NCI-H1694 (cell line): Measurements from ENCODE around the gene FSTL5.

Source experiments
- DNase-seq: peaks from one replicate; lab custom pipeline; 2025; lab: John Stamatoyannopoulos, UW

The FSTL5 gene

DNA sequence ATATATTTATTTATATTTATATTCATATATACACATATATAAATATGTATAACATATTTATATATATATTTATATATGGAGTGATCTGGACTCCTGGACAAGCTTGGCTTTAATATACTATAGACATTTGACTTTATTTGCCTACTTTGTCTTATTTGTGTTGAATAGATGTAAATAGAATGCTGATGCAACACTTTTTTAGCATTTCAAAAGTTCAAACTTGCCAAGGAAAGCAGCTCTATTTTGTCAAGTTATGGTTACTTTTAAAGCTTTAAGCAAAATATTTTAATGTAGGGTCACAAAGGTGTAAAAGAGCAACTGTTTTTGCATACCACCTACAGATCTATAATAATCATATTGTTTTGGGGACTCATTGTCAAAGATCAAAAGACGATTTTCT is 61.1 kb downstream of the FSTL5 start:
- DNase-seq: no peak

DNA sequence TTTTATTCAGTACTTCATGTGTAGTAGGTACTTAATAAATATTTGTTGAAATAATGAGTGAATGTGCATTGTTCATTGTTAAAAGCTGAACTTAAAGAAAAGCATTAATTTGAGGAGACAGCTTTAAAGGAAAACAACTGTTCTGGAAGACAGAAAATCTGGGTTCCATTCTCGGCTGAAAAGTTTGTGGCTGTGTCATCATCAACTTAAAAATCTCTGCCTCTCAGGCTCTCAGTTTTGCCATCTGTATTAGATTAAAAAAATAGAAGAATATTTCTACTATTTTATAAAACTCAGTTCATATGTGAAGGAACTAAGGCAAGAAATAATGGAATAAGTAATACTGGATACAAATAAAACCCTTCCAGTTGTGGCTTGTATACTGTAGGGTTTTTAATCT is 62.5 kb downstream of the FSTL5 start:
- no peak for DNase-seq

DNA sequence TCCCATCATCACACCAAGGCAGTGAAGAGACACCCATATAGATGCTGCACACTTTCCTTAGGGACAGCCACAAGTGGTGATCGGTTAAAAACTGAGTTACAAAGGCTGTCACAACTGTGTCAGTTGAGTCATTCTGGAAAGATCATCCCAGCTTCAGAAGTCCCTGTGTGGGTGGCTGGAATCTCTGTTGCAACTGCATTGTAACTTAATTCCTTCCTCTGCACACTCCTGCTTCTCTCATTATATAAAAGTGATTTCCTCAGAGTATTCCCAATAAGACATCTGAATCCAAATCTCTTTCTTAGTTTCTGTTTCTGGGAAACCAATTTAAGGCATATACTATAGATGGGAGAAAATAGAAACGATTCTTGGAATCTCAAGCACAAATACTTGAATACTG is 88.1 kb downstream of the FSTL5 start:
- no peak for DNase-seq

DNA sequence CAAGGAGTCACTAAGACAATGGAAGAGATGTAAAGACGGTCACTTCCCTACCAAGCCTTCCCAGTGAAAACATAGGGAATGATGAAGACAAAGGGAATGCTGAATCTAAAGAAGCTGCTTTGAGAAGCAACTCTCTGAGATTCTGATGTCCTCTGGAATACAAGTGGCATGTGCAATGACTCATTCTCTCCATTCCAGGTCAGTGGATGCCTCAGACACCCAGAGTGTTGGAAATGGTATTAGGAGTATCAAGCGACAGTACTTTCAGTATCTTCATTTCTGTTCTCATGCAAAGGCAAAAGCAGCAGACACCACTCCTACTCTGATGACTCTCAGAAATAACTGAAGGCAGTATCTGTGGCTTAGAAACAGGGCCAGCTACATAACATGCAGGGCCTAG is 102.6 kb downstream of the FSTL5 start:
- DNase-seq: no peak

DNA sequence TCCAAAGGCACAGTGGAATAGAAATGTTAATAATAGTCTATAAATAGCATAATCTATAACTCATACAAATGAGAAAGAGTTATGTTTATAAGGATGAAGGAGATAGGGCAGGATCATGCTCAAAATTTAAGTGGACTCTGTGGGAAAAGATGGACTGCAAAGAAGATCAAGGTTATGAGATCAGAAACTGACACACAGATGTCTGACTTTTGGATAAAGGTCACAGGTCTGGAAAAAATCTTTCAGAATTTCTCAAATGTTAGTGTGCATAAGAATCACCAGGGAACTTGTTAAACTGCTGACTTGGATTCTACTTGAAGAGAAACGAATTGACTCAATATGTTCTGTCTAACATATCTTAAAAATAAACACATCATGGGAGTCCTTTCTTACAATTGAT is 104.1 kb downstream of the FSTL5 start:
- DNase-seq: no peak

DNA sequence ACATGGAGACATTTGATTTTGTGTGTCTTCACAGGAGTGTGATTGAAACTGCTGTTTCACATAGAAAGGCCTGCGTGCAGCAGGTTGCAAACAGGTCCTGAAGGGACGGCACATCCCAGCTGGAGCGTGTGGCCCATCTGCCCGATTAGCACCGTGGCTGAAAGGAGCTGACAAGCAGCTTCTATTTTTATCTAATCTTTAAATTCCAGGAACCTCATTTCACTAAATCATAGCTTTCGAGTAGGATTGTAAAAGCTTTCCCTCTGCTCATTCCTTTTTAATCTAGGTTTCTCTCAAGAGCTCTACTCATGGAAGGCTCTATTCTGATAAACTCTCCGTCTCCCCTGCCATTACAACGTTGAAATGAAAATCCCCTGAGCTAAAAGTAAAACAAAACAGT is 106.8 kb downstream of the FSTL5 start:
- DNase-seq: no peak

DNA sequence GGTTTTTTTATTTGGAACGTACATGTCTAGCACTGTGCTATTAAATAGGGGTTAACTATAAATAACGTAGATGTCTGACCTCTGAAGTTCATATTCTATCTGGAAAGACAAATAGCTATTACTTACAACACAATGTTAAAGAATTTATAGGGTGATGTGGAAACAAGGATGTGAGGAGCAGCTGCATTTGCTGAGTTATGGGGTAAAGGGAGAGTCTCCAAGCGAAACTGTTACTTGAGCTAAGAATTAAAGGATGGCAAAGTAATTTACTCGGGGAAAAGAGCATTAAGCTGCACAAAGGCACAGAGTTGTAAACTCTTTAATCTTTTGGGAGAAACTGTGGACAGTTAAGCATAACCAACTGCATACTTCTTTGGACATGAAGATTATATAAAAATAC is 117.7 kb downstream of the FSTL5 start:
- DNase-seq: no peak

DNA sequence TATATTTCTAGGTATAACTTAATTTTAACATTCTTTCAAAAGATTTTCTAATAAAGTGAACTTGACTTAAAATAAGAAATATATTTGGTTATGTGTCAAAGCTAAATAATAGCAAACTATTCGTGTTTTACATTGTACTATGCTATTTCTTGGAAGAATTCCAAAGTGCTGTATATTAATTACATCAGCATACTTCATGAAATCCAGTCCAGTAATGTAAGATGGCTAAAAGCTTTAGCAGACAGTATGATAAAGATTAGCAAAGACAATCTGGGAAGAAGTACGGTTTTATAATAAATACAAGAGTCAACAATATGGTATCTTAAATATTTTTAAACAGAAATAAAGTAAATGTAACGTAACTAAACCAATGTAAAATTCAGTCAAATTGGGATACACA is 125.7 kb downstream of the FSTL5 start:
- DNase-seq: no peak

DNA sequence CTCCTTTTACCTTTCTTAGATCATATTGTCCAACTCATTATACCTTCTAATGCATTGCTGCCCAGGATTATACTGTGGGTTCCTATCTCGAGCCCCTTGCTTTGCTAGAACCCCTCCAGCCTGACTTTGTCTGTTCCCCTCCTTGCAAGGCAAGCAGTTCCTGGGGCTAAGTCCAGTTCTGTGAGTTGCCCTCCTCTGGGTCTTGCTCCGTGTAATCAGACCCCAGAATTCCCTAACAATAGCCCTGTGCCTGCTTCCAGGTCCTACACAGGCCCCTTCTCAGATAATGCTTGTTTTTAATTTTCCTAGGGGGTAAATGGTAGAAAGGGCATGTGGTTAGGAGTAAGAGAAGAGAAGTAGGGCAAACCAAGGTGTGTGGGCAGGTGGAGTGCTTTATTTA is 145.9 kb downstream of the FSTL5 start:
- DNase-seq: no peak

DNA sequence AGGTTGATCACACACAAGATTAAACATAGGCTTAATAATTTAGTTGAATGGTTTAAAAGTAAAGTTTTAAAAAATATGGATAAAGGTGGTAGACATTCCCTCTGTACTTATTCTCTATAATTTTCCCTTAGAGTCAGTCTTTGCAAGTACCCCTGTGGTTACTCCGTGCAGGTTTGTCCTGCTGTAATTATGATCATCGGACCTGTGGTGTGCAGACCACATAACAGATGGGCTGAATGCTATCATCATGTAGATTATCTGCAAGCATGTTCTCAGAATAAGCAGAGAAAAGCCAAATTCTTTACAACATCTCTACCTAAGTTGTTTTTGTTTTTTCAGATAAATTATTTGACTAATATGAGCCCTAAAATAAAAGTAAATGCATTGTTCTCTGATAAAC is 146.8 kb downstream of the FSTL5 start:
- no peak for DNase-seq

DNA sequence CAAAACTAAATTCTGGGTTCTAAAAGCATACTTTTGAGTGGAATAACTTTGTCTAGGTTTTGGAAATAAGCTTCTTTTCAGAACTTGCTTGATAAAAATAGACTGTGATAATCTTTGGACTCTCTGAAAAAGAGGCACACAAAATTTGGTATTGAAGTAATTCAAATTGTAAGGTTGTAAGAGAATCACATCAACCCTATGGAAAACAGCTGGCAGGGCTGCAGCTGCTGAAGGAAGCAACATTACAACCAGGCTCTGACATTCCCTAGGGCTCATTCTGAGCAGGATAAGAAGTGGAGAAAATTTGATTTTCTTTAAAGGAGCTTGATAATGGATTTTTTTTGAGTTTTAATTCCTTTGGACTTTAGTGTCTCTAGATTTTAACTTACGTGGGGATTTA is 147.6 kb downstream of the FSTL5 start:
- DNase-seq: no peak

DNA sequence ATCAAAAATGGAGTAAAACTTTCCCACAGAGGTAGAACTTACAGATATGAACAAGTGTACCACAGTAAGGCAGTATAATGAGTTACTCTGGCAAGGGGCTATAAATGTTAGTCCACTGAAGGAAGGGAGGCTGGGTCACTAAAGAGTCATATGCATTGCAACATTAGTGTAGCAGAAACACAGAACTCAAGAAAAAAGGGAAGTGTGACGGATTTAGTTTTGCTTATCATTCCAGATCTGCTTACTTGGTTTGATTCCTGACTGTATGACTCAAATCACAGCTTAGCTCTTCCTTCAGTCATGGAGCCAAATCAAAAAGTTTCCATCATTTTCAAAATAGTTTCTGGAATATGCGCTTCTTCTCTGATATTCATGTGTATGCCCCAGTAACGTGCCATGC is 148.7 kb downstream of the FSTL5 start:
- no peak for DNase-seq

DNA sequence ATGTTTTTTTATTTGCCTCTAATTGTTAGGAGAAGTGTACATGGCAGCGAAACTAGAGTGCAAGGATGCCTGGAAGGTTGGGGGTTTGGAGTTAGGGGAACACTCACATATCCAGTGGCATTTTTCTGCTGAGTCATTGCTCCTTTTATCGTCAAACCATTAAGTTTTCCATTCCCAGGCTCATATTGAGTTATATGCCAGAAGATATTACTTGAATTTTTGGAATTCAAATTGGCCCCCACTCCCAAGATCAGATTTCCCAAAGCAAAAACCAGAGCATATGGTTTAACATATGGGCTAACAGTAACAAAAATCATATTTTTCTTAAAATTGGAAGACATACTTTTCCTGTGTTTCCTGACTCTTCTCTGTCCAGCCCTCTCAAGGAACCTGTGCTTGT is 152.7 kb downstream of the FSTL5 start:
- DNase-seq: no peak

DNA sequence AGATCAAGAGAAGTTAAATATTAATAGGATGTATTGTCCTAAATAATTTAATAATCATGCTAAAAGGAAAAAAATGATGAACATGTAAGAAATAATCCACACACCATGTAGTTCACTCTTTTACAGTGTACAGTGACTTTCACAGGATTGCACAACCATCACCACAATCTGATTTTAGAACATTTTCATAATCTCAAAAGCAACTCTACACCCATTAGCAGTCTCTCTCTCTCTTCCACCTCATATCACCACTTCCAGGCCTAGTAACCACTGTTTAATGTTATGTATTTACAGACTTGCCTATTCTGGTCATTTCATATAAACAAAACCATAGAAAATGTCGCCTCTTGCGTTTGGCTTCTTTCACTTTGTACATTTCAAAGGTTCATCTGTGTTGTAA is 153.4 kb downstream of the FSTL5 start:
- no peak for DNase-seq

DNA sequence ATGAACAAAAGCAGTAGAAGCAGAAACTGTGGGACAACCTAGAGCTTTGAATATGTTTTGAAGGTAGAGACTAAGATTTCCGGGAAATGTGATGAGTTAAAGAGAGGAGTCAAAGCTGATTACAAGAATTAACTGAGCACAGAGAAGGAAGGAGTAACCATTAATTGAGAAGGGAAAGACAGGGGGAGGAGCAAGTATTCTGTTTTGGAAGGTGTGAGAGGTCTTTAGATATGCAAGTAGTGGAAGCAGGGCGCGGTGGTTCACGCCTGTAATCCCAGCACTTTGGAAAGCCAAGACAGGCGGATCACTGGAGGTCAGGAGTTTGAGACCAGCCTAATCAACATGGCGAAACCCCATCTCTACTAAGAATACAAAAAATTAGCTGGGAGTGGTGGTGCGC is 171.5 kb downstream of the FSTL5 start:
- no peak for DNase-seq

DNA sequence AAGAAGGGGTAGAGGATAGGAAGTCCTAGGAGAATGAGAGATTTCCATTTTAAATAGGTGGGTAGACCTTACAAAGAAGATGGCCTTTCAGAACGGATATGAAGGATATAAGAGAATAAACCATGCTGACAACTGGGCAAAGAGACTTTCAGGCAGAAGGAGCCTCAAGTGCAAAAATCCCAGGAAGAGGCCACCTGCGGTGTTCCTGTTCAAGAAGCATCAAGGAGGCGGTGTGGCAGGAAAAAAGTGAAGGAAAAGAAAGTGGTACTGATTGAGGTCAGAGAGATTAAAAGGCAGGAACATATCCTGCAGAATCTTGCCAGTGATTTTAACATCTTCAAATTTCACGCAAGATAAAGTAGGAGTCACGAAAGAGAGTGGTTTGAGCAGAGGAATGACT is 172.0 kb downstream of the FSTL5 start:
- no peak for DNase-seq

DNA sequence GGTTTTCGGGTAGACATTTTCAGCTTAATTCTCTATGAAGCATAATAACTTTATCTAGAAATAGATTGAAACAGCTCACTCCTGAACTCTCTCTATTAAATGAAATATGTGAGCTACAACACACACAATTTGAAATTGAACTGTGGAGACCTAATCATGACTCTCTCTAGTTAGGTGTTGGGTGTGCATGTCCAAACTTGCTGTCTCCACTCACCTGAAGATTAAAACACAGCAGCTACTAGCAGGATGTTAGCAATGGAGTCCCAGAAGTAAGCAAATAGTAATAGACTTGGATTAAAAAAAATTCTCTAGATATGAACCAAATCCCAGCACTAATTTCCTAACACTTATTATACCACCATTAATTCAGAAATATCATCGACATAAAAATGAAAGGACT is 173.1 kb downstream of the FSTL5 start:
- no peak for DNase-seq

DNA sequence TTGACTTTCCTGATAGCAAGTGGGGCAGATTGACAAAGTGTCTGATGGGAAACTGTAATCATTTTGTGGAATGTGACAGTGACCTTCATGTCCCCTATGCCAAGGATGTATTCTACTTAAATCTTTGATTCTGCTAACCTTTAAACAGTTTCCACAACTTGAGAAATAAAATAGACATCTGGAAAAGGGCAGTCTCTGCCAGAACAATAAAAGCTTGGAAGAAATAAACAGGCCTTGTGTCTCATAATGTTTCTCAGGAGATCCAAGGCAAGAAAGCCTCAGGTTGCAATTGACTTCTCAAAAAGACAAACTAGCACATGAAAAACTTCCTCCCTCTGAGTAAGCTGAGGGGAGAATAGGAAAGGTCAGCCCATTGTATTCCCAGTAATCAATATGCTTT is 174.9 kb downstream of the FSTL5 start:
- no peak for DNase-seq

DNA sequence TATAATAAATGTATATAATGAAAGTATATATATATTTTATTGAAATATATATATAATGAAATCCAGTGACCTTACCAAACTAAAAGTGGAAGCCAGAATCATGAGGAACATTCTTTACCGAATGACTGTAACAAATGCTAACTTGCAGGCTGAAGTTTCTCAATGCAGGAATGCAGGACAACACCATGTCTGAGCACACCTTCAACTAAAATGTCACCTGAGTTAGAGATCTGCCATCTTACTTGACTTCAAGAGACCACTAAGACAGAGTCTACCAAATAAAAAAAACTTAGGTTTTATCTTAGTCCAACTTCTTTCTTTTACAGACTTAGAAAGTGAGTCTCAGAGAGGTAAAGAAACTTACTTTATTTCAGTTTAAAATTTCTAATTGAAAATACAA is 176.2 kb downstream of the FSTL5 start:
- no peak for DNase-seq

DNA sequence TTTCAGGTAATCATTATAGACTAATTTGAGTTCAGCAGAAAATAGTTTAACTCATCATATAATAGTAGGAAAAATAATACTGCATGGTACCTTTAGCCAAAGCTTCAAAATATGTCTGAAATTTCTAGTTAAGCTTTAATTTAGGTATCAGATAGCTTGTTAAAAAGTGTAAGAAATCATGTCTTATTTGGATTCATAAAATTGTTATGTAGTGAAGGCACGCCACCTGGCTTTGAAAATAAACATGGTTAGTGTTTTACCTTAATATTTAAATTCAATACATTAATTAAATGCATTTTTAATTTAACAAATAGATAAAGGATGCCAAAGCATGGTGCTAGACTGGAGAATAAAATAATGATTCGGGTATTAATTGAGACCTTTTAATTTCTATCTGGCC is 211.4 kb downstream of the FSTL5 start:
- no peak for DNase-seq

DNA sequence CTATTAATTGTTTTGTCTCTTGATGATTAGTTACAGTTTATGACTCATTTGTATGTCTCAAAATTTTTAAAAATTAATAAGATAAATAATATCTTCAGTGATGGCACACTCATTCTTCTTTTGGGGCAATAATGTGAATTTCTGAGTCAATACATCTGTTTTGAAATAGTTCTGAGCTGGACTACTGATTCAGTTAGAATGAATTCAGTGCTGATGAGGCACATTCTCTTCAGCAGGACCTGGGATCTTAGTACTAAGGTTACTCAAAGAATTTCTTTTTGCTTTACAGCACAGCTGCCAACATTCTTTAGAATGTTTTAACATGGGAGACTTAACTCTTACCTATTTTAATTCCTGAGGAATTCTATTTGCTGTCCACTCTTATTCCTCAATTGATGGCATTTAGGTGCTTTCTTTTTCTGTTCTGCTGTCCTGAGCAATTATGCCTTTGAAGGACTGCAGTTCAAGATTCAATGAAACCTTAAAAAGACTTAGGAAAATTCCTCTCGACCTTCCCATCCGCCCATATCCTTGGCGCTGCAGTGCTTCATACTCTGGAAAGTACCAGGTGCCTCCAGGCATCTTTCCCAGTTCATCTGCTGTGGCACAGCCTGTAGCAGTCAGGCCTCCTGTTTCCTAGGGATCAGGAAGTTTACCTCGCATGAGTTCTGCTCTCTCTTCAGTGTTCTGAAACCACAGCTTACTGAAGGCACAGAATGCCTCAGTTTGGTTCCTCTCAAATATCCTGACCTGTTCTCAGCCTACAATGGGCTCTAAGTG is 213.7 kb downstream of the FSTL5 start:
- DNase-seq: no peak

DNA sequence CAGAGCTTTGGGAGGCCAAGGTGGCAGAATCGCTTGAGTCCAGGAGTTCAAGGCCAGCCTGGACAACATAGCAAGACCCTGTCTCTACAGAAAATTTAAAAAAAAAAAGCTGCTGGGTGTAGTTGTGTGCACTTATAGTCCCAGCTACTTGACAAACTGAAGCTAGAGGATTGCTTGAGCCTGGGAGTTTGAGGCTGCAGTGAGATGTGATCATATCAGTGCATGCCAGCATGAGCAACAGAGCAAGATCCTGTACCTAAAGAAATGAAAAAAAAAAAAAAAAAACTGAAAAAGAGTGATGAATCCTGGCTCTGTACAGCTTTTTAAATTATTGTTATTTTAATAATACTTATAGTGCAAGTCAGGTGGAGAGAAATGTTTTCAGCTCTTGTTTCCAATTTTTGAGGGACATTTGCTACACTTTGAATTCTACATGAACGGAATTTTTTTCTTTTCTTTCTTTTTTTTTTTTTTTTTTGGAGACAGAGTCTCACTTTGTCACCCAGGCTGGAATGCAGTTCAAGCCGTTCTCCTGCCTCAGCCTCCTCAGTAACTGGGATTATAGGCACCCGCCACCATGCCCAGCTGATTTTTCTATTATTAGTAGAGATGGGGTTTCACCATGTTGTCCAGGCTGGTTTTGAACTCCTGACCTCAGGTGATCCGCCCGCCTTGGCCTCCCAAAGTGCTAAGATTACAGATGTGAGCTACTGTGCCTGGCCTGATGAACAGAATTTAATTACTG is 215.6 kb downstream of the FSTL5 start:
- DNase-seq: no peak

DNA sequence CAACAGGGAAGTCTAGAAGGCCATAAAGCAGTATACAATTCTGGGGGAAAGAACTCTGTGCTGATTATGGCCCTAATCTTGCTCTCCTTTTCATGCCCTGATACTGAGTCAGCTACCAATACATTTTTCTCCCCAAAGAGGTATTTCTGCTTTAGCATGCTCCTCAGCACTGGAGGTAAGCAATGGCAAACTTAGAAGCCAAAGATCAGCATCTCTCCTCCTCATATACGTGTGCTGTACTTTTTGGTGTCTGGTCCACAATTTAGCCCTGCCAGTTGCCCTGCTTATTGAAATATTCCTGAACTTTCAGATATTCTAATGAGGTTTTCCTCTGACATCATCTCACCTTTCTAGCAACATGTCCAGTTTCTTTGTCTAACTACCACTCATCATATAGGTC is 226.2 kb downstream of the FSTL5 start:
- DNase-seq: no peak
